Measurements from ENCODE around the gene PLCD3. TPM values are rescaled to one million over a fixed set of nuclear protein-coding genes. Genes with fewer than 3 reads are reported as not detected.
A peak's percentile ranks its signal among the peaks of the same experiment; 100 is the strongest.

PLCD3 gene
- total and polyA plus RNA-seq, 2 of the 8 experiments (the other 6 are each of a cell fraction or from before 2014, with no cell fraction given), result 26.5 to 48.1 TPM

GRCh38 chr17:45136846-45137560, 4.7 kb upstream of the PLCD3 start:
- no peaks in the 10 kb centered on the region for H3K27me3 ChIP-seq (replicated peaks in 1 of 4; ENCODE audit: control insufficient read depth in 3 of 4, extremely low read depth in 1 of 4, insufficient read depth in 3 of 4, low read length in 3 of 4)
- no peak overlapping the region for H3K18ac ChIP-seq (ENCODE audit: extremely low read depth, low read length)
- H3K9me3 ChIP-seq (ENCODE audit: insufficient read depth in 2 of 2, low read depth in 1 of 2, low read length in 1 of 2), result no peaks in the 10 kb centered on the region
- DNase-seq (ENCODE audit: low read depth in 1 of 2, low spot score in 2 of 2), result no peak
- H2BK12ac ChIP-seq (ENCODE audit: low read depth, low read length), result 0 out of 2 replicates have a peak overlapping the region, but pooled peaks have one; percentile 39
- no peak overlapping the region for H3K56ac ChIP-seq (replicated peaks; ENCODE audit: insufficient read length, low read depth, low read length)
- H2AFZ ChIP-seq (ENCODE audit: low read length), result no peak overlapping the region
- no peak overlapping the region for H2BK20ac ChIP-seq (ENCODE audit: low read length)
- H3K4me1 ChIP-seq (replicated peaks in 1 of 4; ENCODE audit: control insufficient read depth in 3 of 4, insufficient read depth in 4 of 4, low read length in 3 of 4), result peaks cover 0 to 5% (median 0%) of the 10 kb centered on the region in 4 experiments; a peak in 3 of 7 replicates
- H3K23ac ChIP-seq (ENCODE audit: insufficient read length), result no peak overlapping the region
- no peak for FAIRE-seq
- peak overlapping the region; percentile 7; the same call in 1 of the 2 replicates for H4K8ac ChIP-seq (ENCODE audit: extremely low read depth, insufficient read depth, low read length)
- no peak overlapping the region for H3K4ac ChIP-seq (replicated peaks; ENCODE audit: insufficient read length, low read depth, low read length)
- no peak overlapping the region for H3K27ac ChIP-seq (ENCODE audit: low read depth, low read length)
- H2BK15ac ChIP-seq (ENCODE audit: low read length), result no peak overlapping the region
- H4K91ac ChIP-seq (replicated peaks; ENCODE audit: insufficient read length, low read length), result no peak overlapping the region
- H3K79me2 ChIP-seq (ENCODE audit: control insufficient read depth in 1 of 2, insufficient read depth in 2 of 2, low read length in 2 of 2), result no peaks in the 10 kb centered on the region
- H3K23me2 ChIP-seq (ENCODE audit: low read depth, low read length), result peaks cover 6% of the 10 kb centered on the region
- H4K5ac ChIP-seq (ENCODE audit: insufficient read length, low read depth, low read length), result no peak overlapping the region
- ChIA-PET POLR2A (ENCODE audit: partially characterized antibody) (interaction anchor here (1.9 to 15.8 kb wide), 3 partner anchors 12 to 61 kb away, joined by 8 to 185 read pairs (median 13); partner anchors contain the start of genes HEXIM1 and HEXIM2), CTCF (ENCODE audit: partially characterized antibody) (interaction anchor here (1.4 to 11.7 kb wide), 7 partner anchors 14 to 119 kb away, joined by 3 to 156 read pairs (median 21); partner anchors contain the start of genes HEXIM1 and HEXIM2)
- 0 out of 2 replicates have a peak overlapping the region, but pooled peaks have one; percentile 12 for H2BK5ac ChIP-seq (ENCODE audit: low read depth, low read length)
- H3K79me1 ChIP-seq (ENCODE audit: low read depth, low read length), result no peaks in the 10 kb centered on the region
- H3K4me2 ChIP-seq (ENCODE audit: insufficient read depth in 1 of 2, low read depth in 2 of 2, low read length in 2 of 2), result no peak overlapping the region
- H4K20me1 ChIP-seq (replicated peaks in 1 of 2; ENCODE audit: control insufficient read depth in 1 of 2, insufficient read depth in 2 of 2, low read length in 2 of 2), result peaks cover 0 to 2% of the 10 kb centered on the region in 2 experiments
- H3K36me3 ChIP-seq (ENCODE audit: control insufficient read depth in 2 of 4, insufficient read depth in 4 of 4, low read length in 3 of 4), result no peaks in the 10 kb centered on the region
- no peak overlapping the region for H2AK5ac ChIP-seq (ENCODE audit: low read depth, low read length)
- no peak overlapping the region for H3K9ac ChIP-seq (replicated peaks in 1 of 4; ENCODE audit: extremely low read depth in 1 of 4, low read depth in 3 of 4, low read length in 3 of 4)
- WGBS, 2 experiments (ENCODE audit: extremely low coverage in 1 of 2, insufficient coverage in 1 of 2, insufficient read length in 1 of 2, insufficient replicate concordance in 2 of 2, low coverage in 1 of 2, low lambda C conversion rate in 2 of 2, missing lambda C conversion rate in 1 of 2), result 87% methylated on average over 8 of the region's 12 CpGs; no CpG with 5 or more reads in 1 of the 2 experiments
- no peak overlapping the region for H2BK120ac ChIP-seq (replicated peaks; ENCODE audit: low read depth, low read length)
- H3K4me3 ChIP-seq (ENCODE audit: extremely low read depth in 1 of 4, insufficient read depth in 2 of 4, low read depth in 3 of 4, low read length in 4 of 4), result no peak overlapping the region
- H3K14ac ChIP-seq (ENCODE audit: insufficient read length), result no peak overlapping the region
- no peak for TF ChIP-seq CREB1 (IDR thresholded peaks at IDR 0.05)
- TF ChIP-seq TAF7 (optimal IDR thresholded peaks at IDR 0.05; ENCODE audit: borderline replicate concordance, low read depth, low read length), result no peak
- no peak for TF ChIP-seq YY1 (IDR thresholded peaks at IDR 0.05; ENCODE audit: low read depth, low read length)
- TF ChIP-seq HDAC6 (IDR thresholded peaks at IDR 0.05; ENCODE audit: low read depth, low read length), result no peak
